ENCODE data around the gene PHTF2. TPM values are rescaled to one million over a fixed set of nuclear protein-coding genes. Genes with fewer than 3 reads are reported as not detected.
"Not testable (repeated sequence)": the region's sequence is repeated elsewhere in the genome, so short reads cannot be mapped to it uniquely, and the experiment has no call there.

The PHTF2 gene
- polyA plus RNA-seq, 12 donors: 14.1 to 27.8 (median 22.3) TPM; not detected in 1

- DNase-seq: no peak
Observed at GRCh38 chr7:77985232-77985973, 186.8 kb downstream of the PHTF2 start.

DNA sequence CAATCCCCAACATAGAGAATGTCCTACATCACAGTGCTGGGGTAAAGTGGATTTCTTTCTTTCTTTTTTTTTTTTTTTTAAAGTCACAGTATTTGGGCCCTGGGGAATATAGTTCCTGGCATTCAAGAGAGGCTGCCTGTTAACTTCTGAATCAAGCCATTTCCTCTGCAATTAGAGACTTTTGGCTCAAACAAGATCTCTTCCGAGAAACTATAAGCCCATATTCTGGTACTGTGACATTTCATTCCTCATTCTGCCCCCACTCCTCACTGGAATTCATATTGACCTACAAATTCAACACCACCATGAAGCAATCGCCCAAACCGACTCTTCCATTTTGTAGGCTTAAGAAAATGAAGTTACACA, 187.4 kb downstream of the PHTF2 start:
- DNase-seq: peak; percentile 2

GRCh38 chr7:77989981-77990566, 191.5 kb downstream of the PHTF2 start:
- no peak for DNase-seq

DNA sequence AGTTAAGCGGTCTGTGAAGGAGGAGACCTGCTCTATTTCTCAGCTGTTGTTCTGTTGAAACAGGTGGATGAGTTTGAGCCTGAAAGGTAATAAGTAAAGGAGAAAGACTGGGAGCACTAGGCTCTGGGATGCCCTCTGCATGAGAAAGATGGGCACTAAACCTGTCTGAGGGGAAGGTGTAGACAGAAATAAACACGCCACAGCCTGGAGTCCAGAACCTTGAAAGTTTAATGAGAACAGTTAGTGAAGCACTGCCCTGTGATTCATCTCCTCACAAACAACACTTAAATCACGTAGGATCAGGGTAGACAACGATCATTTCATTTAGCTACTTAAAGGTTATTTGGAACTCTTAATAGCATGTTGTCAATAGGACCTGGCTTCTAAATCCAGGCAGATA, 193.1 kb downstream of the PHTF2 start:
- DNase-seq: no peak

GRCh38 chr7:77993838-77994237, 195.3 kb downstream of the PHTF2 start:
- DNase-seq: no peak

DNA sequence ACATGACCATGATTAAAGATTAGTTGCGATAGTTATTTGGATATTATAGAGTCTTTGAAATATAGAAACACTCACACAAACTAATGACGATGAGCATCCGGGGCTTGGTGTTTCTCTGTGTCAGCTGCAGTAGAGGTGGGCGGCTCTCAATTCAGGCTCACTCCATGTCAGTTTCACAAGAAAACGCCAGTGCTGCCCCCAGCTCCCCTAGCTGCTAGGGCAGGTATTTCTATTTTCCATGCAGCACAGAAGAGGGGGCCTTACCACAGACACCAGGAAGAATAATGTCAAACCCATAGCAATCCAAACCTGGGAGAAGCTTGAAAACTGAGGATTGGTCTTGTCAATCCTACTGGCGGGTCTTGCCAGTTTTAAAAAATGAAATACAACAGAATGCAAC, 197.1 kb downstream of the PHTF2 start:
- no peak for DNase-seq

DNA sequence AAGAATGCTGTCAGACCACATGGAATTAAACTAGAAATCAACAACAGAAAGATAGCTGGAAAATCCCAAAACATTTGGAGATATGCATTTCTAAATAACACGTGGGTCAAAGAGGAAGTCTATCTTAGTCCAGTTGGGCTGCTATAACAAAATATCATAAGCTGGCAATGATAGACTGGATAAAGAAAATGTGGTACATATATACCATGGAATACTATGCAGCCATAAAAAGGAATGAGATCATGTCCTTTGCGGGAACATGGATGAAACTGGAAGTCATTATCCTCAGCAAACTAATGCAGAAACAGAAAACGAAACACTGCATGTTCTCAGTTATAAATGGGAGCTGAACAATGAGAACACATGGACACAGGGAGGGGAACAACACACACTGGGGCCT, 200.6 kb downstream of the PHTF2 start:
- not testable (repeated sequence) for DNase-seq

DNA sequence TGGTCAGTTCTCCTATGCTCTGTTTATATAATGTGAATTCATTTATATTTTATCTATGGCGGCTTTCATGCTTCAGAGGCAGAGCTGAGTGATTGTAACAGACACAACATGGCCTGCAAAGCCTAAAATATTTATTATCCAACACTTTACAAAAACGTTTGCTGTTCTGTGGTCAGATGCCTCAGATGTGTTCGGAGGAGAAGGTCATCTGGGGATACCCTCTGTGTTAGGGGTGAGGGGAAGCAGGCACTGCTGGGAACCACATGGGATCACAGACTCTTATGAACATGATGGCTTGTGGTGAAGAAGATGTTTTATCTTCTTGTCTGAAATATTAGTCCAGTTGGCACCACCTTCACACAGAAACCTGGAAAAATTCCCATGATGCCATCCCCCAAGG, 203.4 kb downstream of the PHTF2 start:
- DNase-seq: no peak

DNA sequence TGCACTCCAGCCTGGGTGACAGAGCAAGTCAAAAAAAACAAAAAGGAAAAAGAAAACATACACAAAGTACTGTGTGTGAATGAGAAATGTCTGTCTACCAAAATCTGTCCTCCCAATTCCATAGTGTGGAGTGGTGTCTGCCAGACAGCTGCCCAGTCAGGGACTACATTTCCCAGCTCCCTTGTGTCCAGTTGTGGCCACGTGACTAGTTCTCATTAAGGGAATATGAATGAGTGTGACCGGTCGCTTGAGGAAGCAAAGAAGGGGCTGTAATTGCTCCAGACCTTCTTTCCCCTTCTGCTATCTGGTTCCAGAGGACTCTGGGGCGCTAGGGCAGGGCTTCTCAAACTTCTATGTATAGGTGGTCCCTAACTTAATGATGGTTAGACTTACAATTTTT, 204.1 kb downstream of the PHTF2 start:
- no peak for DNase-seq

- no peak for DNase-seq
Observed at GRCh38 chr7:78006063-78006755, 207.6 kb downstream of the PHTF2 start.

Other genes starting within 250 kb of the PHTF2 start
- gene RSBN1L, start 102.3 kb upstream of the PHTF2 start, polyA plus RNA-seq (ENCODE audit: insufficient read length in 12 of 12): 10 to 100 TPM; 13.5 to 64.7 (median 20.5) TPM
- gene TMEM60, start 339 bp upstream of the PHTF2 start, polyA plus RNA-seq (ENCODE audit: insufficient read length in 12 of 12): 10 to 100 TPM in 7 of 12 donors, 1 to 10 TPM in 3, not detected in 2; 8.7 to 18.3 (median 12.1) TPM

Measured in muscle of arm (tissue), 12 donors.